ENCODE measurements around the gene LRRK1.
A peak's percentile ranks its signal among the peaks of the same experiment; 100 is the strongest.

LRRK1 gene

GRCh38 chr15:101115786-101116680 lies 196.9 kb downstream of the LRRK1 start:
- DNase-seq (ENCODE audit: low read depth), result peak; percentile 67
- no peak overlapping the region for H3K4me3 ChIP-seq (ENCODE audit: low read length)
- 0 out of 2 replicates have a peak, but pooled peaks have one; percentile 2 for TF ChIP-seq CTCF (conservative IDR thresholded peaks at IDR 0.05; ENCODE audit: low read length)

DNA sequence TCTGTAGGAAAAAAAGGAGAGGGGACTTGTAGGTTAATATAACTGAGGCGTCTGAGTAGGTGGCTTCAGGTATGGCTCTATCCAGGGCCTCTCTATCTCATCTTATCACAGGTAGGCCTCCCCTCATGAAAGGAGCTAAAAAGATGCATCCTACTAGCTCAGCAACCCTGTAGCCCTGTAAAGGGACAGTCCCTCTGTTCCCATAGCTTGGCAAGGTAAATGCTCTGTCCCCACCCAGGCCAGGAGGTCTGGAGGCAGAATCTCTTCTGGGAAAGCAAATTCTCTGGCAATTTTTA lies 197.5 kb downstream of the LRRK1 start:
- no peak for TF ChIP-seq CTCF (conservative IDR thresholded peaks at IDR 0.05; ENCODE audit: low read length)
- DNase-seq (ENCODE audit: low read depth), result no peak
- no peak overlapping the region for H3K4me3 ChIP-seq (ENCODE audit: low read length)

- TF ChIP-seq CTCF (conservative IDR thresholded peaks at IDR 0.05; ENCODE audit: low read length), result no peak
- no peak overlapping the region for H3K4me3 ChIP-seq (ENCODE audit: low read length)
- DNase-seq (ENCODE audit: low read depth), result no peak
Observed at GRCh38 chr15:101118116-101118515, 199.0 kb downstream of the LRRK1 start.

DNA sequence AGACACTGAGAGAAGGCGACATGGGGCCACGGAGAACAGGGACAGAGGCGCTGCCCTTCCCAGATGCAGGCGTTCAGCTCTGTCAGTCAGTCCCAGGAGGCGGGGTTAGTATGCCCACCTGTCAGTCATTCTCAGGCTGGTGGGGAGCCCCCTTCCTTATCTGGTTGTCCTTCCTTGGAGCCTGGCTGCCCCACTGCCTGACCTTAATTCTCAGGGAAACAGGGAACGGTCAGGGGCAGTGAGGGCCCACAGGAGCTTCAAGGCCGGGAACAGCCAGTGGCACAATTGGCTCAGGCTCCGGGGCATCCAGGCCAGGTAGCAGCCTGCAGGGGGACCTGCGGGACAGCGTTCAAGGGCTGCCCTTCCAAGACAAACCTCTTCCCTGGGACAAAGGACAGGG lies 199.5 kb downstream of the LRRK1 start:
- TF ChIP-seq CTCF (conservative IDR thresholded peaks at IDR 0.05; ENCODE audit: low read length), result no peak
- DNase-seq (ENCODE audit: low read depth), result no peak

DNA sequence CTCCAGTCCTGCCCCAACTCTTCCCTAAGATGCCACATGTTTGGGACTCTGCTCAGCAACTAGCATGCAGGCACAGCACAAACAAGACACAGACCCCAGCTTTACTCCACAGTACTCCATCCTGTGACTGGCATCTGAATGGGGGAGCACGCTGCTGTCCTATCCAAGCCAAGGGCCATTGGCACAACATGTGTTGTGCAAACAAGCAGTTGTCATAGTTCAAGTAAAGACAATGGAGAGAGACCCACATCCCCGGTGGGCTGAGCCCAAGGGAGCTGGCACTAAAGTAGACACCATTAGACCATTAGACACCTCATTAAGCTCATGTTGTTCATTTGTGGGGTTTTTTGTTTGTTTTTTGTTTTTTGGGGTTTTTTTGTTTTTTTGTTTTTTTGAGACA lies 200.0 kb downstream of the LRRK1 start:
- no peak overlapping the region for H3K4me3 ChIP-seq (ENCODE audit: low read length)
- no peak for DNase-seq (ENCODE audit: low read depth)
- no peak for TF ChIP-seq CTCF (conservative IDR thresholded peaks at IDR 0.05; ENCODE audit: low read length)

More for the DNA sequence above, 199.5 kb downstream of the LRRK1 start:
- no peak overlapping the region for H3K4me3 ChIP-seq (ENCODE audit: low read length)

Data from AG10803 (cell line).